GM19467 (cell line): ENCODE data around the gene LMO1.

Source experiments
- ATAC-seq: cut with Tn5 transposase; IDR thresholded peaks from one replicate; pipeline ENCODE4 v1.9.1; 2021; ENCODE audit warnings: mild to moderate bottlenecking, moderate library complexity; ENCODE audit not compliant: unreplicated experiment

Gene LMO1

GRCh38 chr11:8229299-8230177, 34.1 kb downstream of the LMO1 start:
- ATAC-seq: no peak

DNA sequence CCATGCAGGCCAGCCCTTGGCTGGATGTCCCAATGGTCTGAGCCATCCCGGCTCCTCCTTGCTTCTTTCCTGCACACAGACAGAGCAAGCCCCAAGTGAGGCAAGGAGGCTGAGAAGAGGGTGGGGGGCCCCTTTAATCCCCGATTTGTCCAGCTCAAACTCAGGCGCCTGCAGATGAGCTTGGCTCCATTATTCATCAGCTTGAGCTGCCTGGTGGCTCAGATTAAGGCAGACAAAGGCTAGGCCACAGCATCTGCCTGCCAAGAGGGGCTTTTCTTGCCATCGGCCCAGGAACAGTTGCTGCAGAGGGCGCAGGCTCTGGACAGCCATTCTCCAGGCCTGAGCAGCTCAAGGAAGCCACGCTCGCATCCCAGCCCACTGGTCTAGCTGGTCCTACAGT, 35.4 kb downstream of the LMO1 start:
- no peak for ATAC-seq

DNA sequence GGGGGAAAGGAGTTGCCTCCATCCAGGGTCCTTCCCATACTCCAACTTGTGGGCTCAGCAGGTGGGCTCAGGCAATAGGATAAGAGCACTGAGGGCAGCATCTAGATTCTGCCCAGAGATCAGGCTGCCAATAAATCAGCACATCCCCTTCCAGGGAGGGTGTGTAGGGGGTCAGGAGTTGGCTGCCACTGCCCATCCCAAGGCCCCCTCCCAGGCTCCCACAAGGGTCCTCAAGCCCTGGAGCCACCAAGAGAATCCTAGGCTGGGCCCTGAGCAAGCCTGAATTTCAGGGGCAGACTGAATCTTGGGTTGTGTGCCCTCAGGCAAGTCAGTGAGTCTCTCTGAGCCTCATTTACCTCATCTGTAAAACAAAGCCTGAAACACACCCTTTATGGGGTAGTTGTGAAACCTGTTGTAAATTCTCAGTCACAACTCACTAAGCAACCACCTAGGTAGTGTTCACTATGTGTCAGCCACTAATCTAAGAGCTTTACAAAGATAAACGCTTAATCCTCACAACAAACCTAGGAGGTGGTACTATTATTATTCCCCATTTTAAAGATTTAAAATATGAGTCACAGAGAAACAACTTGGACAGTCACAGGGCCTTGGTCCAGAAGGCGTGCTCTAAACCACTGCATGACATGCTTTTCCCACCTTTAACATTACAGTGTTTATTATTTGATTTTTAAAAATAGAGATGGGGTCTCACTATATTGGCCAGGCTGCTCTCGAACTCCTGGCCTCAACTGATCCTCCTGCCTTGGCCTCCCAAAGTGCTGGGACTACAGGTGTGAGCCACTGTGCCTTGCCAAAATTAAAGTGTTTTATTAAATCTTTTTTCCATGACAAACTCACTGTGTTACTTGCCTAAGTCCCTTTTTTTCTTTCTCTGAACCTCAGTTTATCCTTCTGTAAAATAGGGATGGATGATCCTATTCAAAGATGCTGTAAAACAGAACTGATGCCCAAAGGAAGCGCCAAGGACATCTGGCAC, 36.2 kb downstream of the LMO1 start:
- no peak for ATAC-seq

DNA sequence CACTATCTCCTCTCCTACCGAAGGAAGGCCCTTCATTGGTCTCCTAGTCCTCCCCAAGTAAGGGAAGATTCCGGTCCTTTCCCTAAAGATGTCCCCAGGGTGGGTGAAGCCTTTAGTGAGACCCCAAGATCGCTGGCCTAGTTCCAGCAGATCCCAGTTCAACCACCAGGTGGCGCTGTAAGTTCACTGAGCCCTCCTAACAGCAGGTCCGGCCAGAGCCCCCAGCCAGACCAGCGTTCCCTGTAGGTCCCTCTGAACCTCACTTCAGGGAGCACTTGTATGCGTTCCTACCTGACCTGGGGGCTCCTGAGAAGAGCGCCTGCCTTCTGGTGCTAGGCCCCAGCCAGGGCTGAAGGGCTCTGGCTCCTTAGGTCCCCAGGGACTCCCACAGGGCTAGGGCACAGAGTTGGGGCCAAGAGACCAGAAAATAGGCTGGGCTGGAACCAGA, 38.1 kb downstream of the LMO1 start:
- peak; percentile 58 for ATAC-seq

GRCh38 chr11:8224711-8225110, 39.0 kb downstream of the LMO1 start:
- no peak for ATAC-seq

DNA sequence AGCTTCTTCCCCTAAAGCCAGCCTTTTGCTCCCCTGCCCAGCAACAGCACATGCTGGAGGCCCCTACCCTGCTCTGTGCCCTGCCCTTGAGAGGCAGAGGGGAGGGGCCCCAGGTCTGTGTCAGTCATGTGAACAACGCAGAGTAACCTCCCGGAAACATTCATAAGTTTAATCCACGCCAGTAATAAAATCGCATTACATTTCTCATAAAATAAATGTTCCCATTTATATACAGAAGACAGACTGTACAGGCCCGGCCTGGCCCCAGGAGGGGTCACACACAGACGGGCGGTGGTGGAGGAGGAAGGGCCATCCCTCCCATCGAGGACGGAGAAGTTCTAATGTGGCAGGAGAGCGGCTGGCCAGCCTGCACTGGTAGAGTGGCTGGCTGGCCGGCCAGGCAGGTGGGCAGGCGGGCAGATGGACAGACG, 39.5 kb downstream of the LMO1 start:
- no peak for ATAC-seq

- no peak for ATAC-seq
Measured at GRCh38 chr11:8223513-8223900, 40.2 kb downstream of the LMO1 start.

DNA sequence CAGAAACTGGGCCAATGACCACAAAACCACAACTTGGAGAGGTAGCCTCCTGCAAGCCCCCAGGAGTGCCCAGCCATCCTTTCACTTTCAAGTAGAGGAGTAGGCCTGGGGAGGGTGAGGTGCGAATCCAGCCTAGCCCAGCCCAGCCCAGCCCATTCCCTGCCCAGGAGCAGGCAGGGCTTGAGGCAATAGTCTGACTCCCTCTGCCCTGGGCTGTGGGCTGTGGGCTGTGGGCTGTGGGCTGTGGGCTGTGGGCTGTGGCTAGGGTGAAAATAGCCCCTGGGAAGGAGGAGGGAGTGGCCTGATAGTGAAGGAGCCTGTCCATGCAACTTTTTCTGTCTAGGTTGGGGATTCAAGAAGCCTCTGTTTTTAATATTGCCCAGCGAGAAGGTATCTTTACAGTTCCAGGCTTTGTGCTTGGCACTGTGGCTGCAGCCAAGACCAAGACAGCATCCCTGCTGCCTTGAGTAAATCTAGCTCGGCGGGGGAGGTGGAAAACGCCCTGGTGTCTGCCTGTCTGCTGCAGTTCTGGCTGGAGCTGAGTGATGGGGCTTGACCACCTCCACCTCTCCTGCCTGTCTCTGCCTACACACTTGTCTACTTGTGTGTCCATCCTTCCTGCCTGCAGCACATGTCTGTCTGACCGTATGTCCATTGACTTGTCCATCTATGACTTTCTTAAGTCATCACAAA, 40.7 kb downstream of the LMO1 start:
- ATAC-seq: no peak

DNA sequence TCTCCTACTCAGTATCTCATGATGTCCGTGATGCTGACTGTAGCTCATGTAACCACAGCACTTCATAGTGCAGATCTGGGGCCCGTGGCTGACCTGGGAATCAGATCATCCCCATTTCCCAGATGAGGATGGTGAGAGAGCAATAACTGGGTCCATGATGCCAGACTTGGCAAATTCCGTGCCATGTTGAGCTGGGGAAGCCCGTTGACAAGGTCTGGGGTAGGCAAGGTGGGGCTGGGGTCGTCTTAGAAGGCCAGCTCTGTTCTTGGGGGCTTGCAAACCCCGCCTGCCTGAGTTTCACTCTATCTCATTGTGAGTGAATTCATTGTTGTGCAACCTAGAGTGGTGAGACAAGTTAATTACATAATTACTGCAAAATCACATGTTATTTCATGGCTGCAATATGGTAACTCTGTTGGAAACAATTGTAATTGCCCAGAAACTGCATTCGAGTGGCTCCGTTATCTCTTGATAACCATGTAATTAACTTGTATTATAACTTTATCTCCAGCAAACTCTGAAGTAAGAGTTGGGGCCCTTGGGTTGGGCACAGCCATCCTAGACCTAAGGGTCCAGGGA, 41.7 kb downstream of the LMO1 start:
- no peak for ATAC-seq

DNA sequence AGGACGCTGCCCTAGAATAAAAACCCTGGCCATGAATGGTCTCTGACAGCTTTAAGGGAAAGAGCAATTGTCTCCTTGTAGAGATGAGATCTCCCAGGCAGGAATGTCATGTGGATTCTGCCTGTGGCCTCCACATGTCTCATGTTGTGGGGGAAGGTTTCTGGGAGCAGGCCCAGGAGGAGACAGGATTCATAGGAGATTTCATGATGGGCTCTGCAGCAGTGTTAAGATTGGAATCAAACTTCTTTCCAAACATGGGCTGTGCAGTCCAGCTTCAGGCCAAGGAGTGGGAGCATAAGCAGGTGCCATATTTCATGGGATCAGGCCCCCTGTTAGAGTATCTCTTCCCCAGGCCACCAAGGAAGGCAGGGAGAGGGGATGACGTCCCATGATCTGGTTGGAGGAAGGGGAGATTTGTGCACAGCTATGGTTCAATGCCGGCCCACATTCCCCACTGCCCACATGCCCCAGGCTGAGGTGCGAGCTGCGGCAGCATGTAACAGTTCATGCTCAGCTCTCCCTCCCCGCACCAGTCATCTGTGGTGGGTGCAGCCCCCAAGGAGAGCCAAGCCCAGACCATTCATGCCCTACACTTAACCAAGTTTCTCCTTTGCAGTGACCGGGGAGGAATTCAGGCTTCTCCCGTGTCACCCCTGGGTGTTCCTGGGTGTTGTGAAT, 42.5 kb downstream of the LMO1 start:
- no peak for ATAC-seq

GRCh38 chr11:8220261-8221045, 43.2 kb downstream of the LMO1 start:
- ATAC-seq: no peak

DNA sequence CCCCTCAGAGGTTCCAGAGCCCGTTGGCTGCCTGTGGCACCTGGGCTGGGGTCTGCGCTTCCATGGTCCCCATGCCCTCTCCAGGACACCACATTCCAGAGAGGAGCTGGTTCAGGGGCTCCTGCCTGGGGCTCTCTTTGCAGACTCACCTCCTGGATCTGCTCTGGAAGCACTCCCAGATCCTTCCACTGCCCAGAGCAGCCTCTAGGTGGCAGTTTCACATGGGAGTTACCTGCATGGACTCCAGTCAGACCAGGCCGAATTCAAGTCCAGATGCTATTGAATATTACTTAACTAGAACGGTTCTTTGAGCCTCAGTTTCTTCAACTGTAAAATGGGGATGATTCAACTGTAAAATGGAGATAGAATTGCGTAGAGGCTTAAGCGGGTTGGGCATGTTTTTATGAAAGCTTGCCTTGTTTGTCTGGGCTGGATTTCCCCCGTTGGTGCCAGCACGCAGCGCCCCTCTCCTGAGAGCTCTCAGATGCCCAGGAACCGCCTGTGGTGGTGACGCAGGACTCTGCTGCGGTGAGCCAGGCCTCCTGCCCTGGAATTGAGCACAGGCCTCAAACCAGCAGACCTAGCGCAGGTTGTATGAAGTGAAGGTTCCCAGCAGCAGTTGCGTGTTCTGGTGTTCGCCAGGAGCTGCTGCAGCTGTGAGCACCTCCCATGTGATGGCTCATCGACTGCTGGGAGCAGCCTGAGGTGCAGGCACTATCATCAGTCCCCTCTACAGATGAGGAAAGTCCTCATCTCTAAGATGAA, 44.2 kb downstream of the LMO1 start:
- no peak for ATAC-seq

GRCh38 chr11:8218840-8219239, 44.8 kb downstream of the LMO1 start:
- ATAC-seq: no peak

GRCh38 chr11:8218409-8218808, 45.3 kb downstream of the LMO1 start:
- no peak for ATAC-seq

- ATAC-seq: no peak
Measured at GRCh38 chr11:8217926-8218325, 45.8 kb downstream of the LMO1 start.

GRCh38 chr11:8217136-8217535, 46.5 kb downstream of the LMO1 start:
- no peak for ATAC-seq

- no peak for ATAC-seq
Measured at GRCh38 chr11:8213376-8213775, 50.3 kb downstream of the LMO1 start.

DNA sequence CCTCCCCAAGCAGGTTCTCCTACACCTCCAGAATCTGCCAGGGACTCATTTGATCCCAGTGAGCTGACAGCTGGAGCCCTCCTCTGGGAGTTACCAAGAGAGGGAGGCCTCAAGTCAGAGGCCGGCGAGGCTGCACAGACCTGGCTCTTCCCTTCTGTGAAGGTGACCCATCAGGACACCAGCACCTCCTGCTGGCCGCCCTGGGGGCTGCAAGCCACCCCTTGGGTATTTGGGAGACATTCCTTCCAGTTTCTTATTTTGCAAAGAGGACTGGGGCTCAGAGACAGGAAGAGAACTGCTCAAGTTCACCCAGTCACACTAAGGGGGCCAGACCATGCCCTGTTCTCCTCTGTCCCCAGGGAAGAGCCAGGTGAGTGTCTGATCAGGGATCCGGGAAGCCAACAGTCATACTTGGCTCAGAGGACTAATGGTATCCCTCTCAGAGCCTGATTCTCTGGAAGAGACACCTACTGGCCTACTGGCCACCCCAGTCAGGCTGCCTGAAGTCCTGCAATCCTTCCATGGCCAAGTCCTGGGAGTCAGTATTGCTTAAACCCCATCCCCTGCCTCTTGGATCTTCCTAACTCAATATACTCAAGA, 54.4 kb downstream of the LMO1 start:
- ATAC-seq: no peak
